GM21786 (cell line): ENCODE data around the gene OGT.
"Not testable (repeated sequence)": the region's sequence is repeated elsewhere in the genome, so short reads cannot be mapped to it uniquely, and the experiment has no call there.

ENCODE experiments used
- ATAC-seq: cut with Tn5 transposase; IDR thresholded peaks from one replicate; pipeline ENCODE4 v1.9.1; 2021; ENCODE audit not compliant: unreplicated experiment

Gene OGT

GRCh38 chrX:71579990-71580380 lies 47.1 kb downstream of the OGT start:
- ATAC-seq = no peak

- ATAC-seq = no peak
These were observed 48.3 kb downstream of the OGT start for GRCh38 chrX:71581210-71581609.

- ATAC-seq = no peak
These were observed 54.0 kb downstream of the OGT start for GRCh38 chrX:71586929-71587328.

GRCh38 chrX:71593210-71593609 lies 60.3 kb downstream of the OGT start:
- not testable (repeated sequence) for ATAC-seq

- no peak for ATAC-seq
These were observed 67.1 kb downstream of the OGT start for GRCh38 chrX:71599965-71600364.

GRCh38 chrX:71603618-71604017 lies 70.7 kb downstream of the OGT start:
- ATAC-seq = no peak

- no peak for ATAC-seq
These were observed 71.2 kb downstream of the OGT start for GRCh38 chrX:71604141-71604540.

- ATAC-seq = no peak
These were observed 72.1 kb downstream of the OGT start for GRCh38 chrX:71604796-71605568.

- no peak for ATAC-seq
These were observed 73.8 kb downstream of the OGT start for GRCh38 chrX:71606536-71607216.

- no peak for ATAC-seq
These were observed 74.6 kb downstream of the OGT start for GRCh38 chrX:71607488-71607887.

GRCh38 chrX:71609095-71609750 lies 76.3 kb downstream of the OGT start:
- ATAC-seq = no peak

- not testable (repeated sequence) for ATAC-seq
These were observed 78.8 kb downstream of the OGT start for GRCh38 chrX:71611736-71612135.

- no peak for ATAC-seq
These were observed 79.4 kb downstream of the OGT start for GRCh38 chrX:71612256-71612655.

- no peak for ATAC-seq
These were observed 82.2 kb downstream of the OGT start for GRCh38 chrX:71615056-71615455.

GRCh38 chrX:71615954-71616353 lies 83.0 kb downstream of the OGT start:
- peak; percentile 29 for ATAC-seq

GRCh38 chrX:71616672-71617529 lies 84.0 kb downstream of the OGT start:
- no peak for ATAC-seq

- no peak for ATAC-seq
These were observed 84.8 kb downstream of the OGT start for GRCh38 chrX:71617742-71618141.

- peak; percentile 51 for ATAC-seq
These were observed 85.4 kb downstream of the OGT start, which contains the start of gene CXCR3 for GRCh38 chrX:71618303-71618721. Gene CXCR3 (minus strand): TSS chrX:71618511. CDS start chrX:71618449, 62 bp downstream.

- ATAC-seq = no peak
These were observed 85.9 kb downstream of the OGT start for GRCh38 chrX:71618787-71619186.

- no peak for ATAC-seq
These were observed 86.3 kb downstream of the OGT start for GRCh38 chrX:71619193-71619592.

GRCh38 chrX:71619986-71620385 lies 87.1 kb downstream of the OGT start:
- ATAC-seq = no peak
